Measurements from ENCODE around the gene SEC23IP.
"Not testable (repeated sequence)": the region's sequence is repeated elsewhere in the genome, so short reads cannot be mapped to it uniquely, and the experiment has no call there.

Gene SEC23IP

GRCh38 chr10:119883901-119884611, 8.5 kb upstream of the SEC23IP start:
- DNase-seq: not testable (repeated sequence)

GRCh38 chr10:119886070-119886469, 6.5 kb upstream of the SEC23IP start:
- DNase-seq: not testable (repeated sequence)

GRCh38 chr10:119888715-119889114, 3.8 kb upstream of the SEC23IP start:
- DNase-seq: not testable (repeated sequence)

GRCh38 chr10:119889201-119889600, 3.3 kb upstream of the SEC23IP start:
- DNase-seq: not testable (repeated sequence)

- not testable (repeated sequence) for DNase-seq
These were observed 2.2 kb upstream of the SEC23IP start for GRCh38 chr10:119890307-119890706.

GRCh38 chr10:119891849-119892187, 712 bp upstream of the SEC23IP start:
- not testable (repeated sequence) for DNase-seq

GRCh38 chr10:119893074-119893473, 544 bp downstream of the SEC23IP start:
- no peak for DNase-seq

GRCh38 chr10:119893845-119894427, 1.4 kb downstream of the SEC23IP start:
- DNase-seq: no peak

GRCh38 chr10:119896061-119896655, 3.6 kb downstream of the SEC23IP start:
- no peak for DNase-seq

- no peak for DNase-seq
These were observed 4.6 kb downstream of the SEC23IP start for GRCh38 chr10:119896937-119897770.

GRCh38 chr10:119898577-119898976, 6.0 kb downstream of the SEC23IP start:
- no peak for DNase-seq

- no peak for DNase-seq
These were observed 11.6 kb downstream of the SEC23IP start for GRCh38 chr10:119903946-119904666.

- not testable (repeated sequence) for DNase-seq
These were observed 15.2 kb downstream of the SEC23IP start for GRCh38 chr10:119907695-119908094.

- no peak for DNase-seq
These were observed 15.6 kb downstream of the SEC23IP start for GRCh38 chr10:119908166-119908565.

- no peak for DNase-seq
These were observed 18.2 kb downstream of the SEC23IP start for GRCh38 chr10:119910689-119911088.

GRCh38 chr10:119917777-119918176, 25.2 kb downstream of the SEC23IP start:
- DNase-seq: no peak

- no peak for DNase-seq
These were observed 26.7 kb downstream of the SEC23IP start for GRCh38 chr10:119919271-119919670.

- DNase-seq: no peak
These were observed 27.3 kb downstream of the SEC23IP start for GRCh38 chr10:119919826-119920225.

- DNase-seq: no peak
These were observed 35.9 kb downstream of the SEC23IP start for GRCh38 chr10:119928411-119928810.

- DNase-seq: no peak
These were observed 39.3 kb downstream of the SEC23IP start for GRCh38 chr10:119931871-119932270.

- DNase-seq: no peak
These were observed 40.1 kb downstream of the SEC23IP start for GRCh38 chr10:119932631-119933030.

- peak; percentile 54 for DNase-seq
These were observed 40.6 kb downstream of the SEC23IP start for GRCh38 chr10:119933179-119933578.

GRCh38 chr10:119940487-119940886, 48.0 kb downstream of the SEC23IP start:
- DNase-seq: no peak
